Nephron (organoid): ENCODE results near the gene CDH15.
A peak's percentile ranks its signal among the peaks of the same experiment; 100 is the strongest.

ENCODE experiments used
- H3K27ac Mint-ChIP-seq, 3 experiments: 2 replicates each; pipeline ENCODE4 v1.8.0; 2020; ENCODE audit warnings: mixed read lengths in 3 of 3, mild to moderate bottlenecking in 2 of 3, moderate library complexity in 1 of 3
- H3K27me3 Mint-ChIP-seq: 2 replicates; pipeline ENCODE4 v1.8.0; 2021; ENCODE audit warnings: low read depth, mild to moderate bottlenecking, moderate library complexity, mixed read lengths
- H3K36me3 Mint-ChIP-seq: 2 replicates; pipeline ENCODE4 v1.8.0; 2020; ENCODE audit warnings: low read depth, mixed read lengths
- H3K4me1 Mint-ChIP-seq: 2 replicates; pipeline ENCODE4 v1.8.0; 2020; ENCODE audit warnings: mixed read lengths
- H3K4me3 Mint-ChIP-seq, 3 experiments: 2 replicates each; pipeline ENCODE4 v1.8.0; 2020; ENCODE audit warnings: mild to moderate bottlenecking in 3 of 3, mixed read lengths in 3 of 3, moderate library complexity in 2 of 3
- H3K9me3 Mint-ChIP-seq: 2 replicates; pipeline ENCODE4 v1.8.0; 2020; ENCODE audit warnings: mixed read lengths
- TF ChIP-seq, protein P1 (sequence below), 3 experiments: fragments of 200-600 bp; sonication (generic); IDR thresholded peaks; one replicate each; pipeline ENCODE4 v1.5.0; 2021; ENCODE audit warnings: antibody characterized with exemption in 3 of 3; ENCODE audit not compliant: unreplicated experiment in 3 of 3

The CDH15 gene

DNA sequence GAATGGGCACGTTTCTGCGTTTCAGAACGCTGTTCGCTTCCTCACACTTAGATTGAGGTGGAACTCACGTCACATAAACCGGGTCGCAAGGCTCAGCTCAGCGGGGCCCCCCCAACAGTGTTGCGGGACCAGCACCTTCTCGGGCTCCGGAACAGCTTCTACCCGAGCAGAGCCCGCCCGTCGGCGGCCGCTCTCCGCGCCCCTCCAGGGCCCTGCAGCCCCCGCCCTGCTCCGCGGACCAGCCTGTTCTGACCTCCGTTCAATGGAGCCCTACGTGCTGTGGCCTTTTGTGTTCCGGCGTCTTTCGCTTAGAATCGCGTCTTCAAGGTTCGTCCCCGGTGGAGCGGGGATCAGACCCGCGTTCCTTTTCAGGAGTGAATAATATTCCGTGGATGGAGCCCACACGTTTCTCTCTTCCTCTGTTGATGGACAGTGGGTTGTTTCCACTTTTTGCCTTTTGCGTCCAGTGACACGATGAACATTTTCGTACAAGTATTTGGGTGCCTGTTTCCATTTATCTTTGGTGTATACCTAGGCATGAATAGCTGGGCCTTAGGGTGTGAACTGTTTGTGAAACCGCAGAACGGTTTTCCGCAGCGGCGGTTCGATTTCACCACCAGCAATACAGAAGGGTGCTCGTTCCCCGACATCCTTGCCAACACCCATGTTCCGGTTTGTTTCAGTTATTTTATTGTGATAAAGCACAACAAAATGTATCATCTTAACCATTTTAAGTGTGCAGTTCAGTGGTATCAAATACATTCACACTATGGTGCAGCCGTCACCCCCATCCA lies 31.1 kb downstream of the CDH15 start:
- Mint-ChIP-seq H3K4me3 (peak overlapping the region; percentile 45 to 69 (median 55)), H3K4me1 (no peaks in the 10 kb centered on the region), H3K27me3 (peaks cover 78% of the 10 kb centered on the region), H3K36me3 (peaks cover 5% of the 10 kb centered on the region), H3K27ac (no peak overlapping the region), H3K9me3 (peaks cover 16% of the 10 kb centered on the region)
- TF ChIP-seq, protein P1, sequence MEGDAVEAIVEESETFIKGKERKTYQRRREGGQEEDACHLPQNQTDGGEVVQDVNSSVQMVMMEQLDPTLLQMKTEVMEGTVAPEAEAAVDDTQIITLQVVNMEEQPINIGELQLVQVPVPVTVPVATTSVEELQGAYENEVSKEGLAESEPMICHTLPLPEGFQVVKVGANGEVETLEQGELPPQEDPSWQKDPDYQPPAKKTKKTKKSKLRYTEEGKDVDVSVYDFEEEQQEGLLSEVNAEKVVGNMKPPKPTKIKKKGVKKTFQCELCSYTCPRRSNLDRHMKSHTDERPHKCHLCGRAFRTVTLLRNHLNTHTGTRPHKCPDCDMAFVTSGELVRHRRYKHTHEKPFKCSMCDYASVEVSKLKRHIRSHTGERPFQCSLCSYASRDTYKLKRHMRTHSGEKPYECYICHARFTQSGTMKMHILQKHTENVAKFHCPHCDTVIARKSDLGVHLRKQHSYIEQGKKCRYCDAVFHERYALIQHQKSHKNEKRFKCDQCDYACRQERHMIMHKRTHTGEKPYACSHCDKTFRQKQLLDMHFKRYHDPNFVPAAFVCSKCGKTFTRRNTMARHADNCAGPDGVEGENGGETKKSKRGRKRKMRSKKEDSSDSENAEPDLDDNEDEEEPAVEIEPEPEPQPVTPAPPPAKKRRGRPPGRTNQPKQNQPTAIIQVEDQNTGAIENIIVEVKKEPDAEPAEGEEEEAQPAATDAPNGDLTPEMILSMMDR (IDR thresholded peaks at IDR 0.05; ENCODE audit: unreplicated experiment in 3 of 3): no peak

GRCh38 chr16:89207993-89208392 lies 36.4 kb downstream of the CDH15 start:
- H3K9me3 Mint-ChIP-seq: peaks cover 11% of the 10 kb centered on the region
- H3K27me3 Mint-ChIP-seq: peaks cover 62% of the 10 kb centered on the region
- H3K4me1 Mint-ChIP-seq: peaks cover 5% of the 10 kb centered on the region
- H3K36me3 Mint-ChIP-seq: peaks cover 3% of the 10 kb centered on the region
- no peak overlapping the region for H3K4me3 Mint-ChIP-seq
- no peak overlapping the region for H3K27ac Mint-ChIP-seq
- TF ChIP-seq, protein P1 (IDR thresholded peaks at IDR 0.05; ENCODE audit: unreplicated experiment in 3 of 3): no peak

GRCh38 chr16:89209522-89210044 lies 38.0 kb downstream of the CDH15 start:
- H3K9me3 Mint-ChIP-seq: no peaks in the 10 kb centered on the region
- TF ChIP-seq, protein P1 (IDR thresholded peaks at IDR 0.05; ENCODE audit: unreplicated experiment in 3 of 3): no peak
- H3K4me3 Mint-ChIP-seq: no peak overlapping the region
- no peaks in the 10 kb centered on the region for H3K36me3 Mint-ChIP-seq
- H3K4me1 Mint-ChIP-seq: peaks cover 7% of the 10 kb centered on the region
- H3K27ac Mint-ChIP-seq: no peak overlapping the region
- H3K27me3 Mint-ChIP-seq: peaks cover 46% of the 10 kb centered on the region

DNA sequence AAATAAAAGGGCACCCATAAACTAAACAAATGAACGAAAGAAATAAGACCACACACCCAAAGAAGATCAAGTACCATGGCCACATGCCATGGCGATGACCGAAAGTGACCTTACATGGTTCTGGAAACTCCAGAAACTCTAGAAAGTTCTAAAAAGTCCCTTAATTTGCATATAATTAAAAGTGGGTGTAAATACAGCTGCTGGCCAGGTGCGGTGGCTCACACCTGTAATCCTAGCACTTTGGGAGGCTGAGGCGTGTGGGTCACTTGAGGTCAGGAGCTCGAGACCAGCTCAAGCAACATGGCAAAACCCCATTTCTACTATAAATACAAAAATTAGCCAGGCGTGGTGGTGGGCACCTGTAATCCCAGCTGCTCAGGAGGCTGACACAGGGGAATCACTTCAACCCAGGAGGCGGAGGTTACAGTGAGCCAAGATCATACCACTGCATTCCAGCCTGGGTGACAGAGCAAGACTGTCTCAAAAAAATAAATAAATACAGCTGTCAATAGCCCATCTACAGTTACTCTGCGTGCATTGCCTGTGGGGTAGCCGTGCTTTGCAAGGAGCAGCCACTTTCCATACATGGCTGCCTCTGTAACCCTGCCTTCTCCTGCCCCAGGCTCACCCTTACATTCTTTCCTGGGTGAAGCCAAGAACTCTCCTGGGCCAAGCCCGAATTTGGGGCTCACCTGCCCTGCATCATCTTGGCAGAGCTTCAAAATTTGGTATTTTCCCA lies 38.8 kb downstream of the CDH15 start:
- TF ChIP-seq, protein P1 (IDR thresholded peaks at IDR 0.05; ENCODE audit: unreplicated experiment in 3 of 3): no peak
- H3K4me3 Mint-ChIP-seq: no peak overlapping the region
- peaks cover 14% of the 10 kb centered on the region for H3K4me1 Mint-ChIP-seq
- H3K9me3 Mint-ChIP-seq: no peaks in the 10 kb centered on the region
- peaks cover 39% of the 10 kb centered on the region for H3K27me3 Mint-ChIP-seq
- no peaks in the 10 kb centered on the region for H3K36me3 Mint-ChIP-seq
- no peak overlapping the region for H3K27ac Mint-ChIP-seq

- Mint-ChIP-seq H3K27ac (no peak overlapping the region), H3K4me1 (peaks cover 14% of the 10 kb centered on the region), H3K36me3 (no peaks in the 10 kb centered on the region), H3K4me3 (no peak overlapping the region), H3K9me3 (no peaks in the 10 kb centered on the region), H3K27me3 (peaks cover 36% of the 10 kb centered on the region)
- TF ChIP-seq, protein P1 (IDR thresholded peaks at IDR 0.05; ENCODE audit: unreplicated experiment in 3 of 3): no peak
Measured at GRCh38 chr16:89210904-89211515, 39.5 kb downstream of the CDH15 start.
